Measurements from ENCODE around the gene MEF2C. TPM values are rescaled to one million over a fixed set of nuclear protein-coding genes. Genes with fewer than 3 reads are reported as not detected.

MEF2C gene
- polyA plus RNA-seq, 1 donor = 934 TPM

- no peak for DNase-seq (ENCODE audit: low read depth)
These were observed 5.8 kb upstream of the MEF2C start for GRCh38 chr5:88888848-88889188.

- DNase-seq (ENCODE audit: low read depth) = no peak
These were observed 5.3 kb upstream of the MEF2C start for GRCh38 chr5:88888291-88888690.

DNA sequence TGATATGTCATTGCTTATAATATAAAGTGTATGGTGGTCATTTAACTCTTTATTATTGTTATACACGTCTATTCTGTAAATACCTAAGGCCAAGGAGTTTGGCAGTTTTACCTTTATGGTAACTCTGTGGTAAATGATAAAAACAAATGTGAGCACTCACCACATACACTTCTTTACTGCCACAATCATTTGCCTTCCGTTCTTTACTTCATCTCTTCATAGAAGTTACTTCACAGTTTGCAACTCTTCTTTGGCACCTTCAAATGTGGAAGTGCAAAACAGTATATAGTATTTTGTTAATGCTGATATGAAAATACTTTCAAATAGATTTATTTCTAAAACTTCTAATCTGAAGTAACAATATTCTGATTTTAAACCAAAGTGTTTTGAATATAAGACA lies 4.4 kb upstream of the MEF2C start:
- no peak for DNase-seq (ENCODE audit: low read depth)

DNA sequence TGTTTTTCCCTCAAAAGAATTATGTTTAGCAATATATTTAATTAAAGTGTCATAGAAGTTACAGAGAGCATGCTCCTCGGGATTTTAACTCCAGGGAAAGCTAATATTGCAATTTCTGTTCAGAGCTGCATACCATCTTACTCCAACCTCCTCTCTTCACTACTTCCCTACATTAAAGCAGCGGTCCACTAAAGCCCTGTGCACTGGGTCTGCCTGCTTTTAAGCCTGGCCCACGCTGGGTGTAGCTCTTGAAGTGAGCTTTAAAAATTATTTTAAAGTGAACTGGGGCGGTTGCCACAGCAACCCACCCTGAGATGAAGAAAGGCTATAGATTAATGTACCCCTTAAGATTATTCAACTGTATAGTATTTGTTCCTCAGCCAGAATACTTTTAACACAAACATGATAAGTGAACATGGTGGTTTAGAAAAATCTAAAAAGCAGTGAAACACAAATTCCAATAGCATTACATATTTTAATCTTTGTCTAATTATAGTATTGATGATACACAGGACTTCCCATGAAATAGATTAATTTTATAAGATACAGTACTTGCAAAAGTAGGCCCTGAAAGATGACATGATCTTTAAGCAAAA lies 3.9 kb upstream of the MEF2C start:
- DNase-seq (ENCODE audit: low read depth) = no peak

- no peak for DNase-seq (ENCODE audit: low read depth)
These were observed 3.3 kb upstream of the MEF2C start for GRCh38 chr5:88886252-88886651.

DNA sequence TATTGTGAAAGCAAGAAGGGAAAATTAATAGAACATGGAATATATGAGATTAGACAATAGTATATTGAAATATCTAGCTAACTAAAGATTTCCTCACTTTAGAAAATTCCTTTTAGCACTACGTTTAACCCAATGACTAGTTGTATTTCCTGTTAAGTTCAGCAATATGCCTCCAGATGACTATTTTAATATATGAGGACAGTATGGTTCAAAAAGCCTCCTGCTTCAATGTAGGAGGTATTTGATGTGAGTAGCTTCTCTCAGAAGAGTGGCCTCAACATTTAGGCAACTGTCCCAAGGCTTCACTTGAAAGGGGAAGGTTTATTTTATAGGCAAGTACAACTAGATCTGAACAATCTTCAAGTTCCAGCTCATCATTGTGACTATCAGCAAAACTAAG lies 2.0 kb upstream of the MEF2C start:
- DNase-seq (ENCODE audit: low read depth) = no peak

- no peak for DNase-seq (ENCODE audit: low read depth)
These were observed 1.6 kb upstream of the MEF2C start for GRCh38 chr5:88884608-88884877.

GRCh38 chr5:88883836-88884607 lies 1.0 kb upstream of the MEF2C start:
- DNase-seq (ENCODE audit: low read depth) = no peak

GRCh38 chr5:88882276-88883038 lies 527 bp downstream of the MEF2C start:
- no peak for DNase-seq (ENCODE audit: low read depth)

GRCh38 chr5:88881571-88881971 lies 1.4 kb downstream of the MEF2C start:
- DNase-seq (ENCODE audit: low read depth) = no peak

- DNase-seq (ENCODE audit: low read depth) = no peak
These were observed 2.8 kb downstream of the MEF2C start for GRCh38 chr5:88880201-88880600.

- no peak for DNase-seq (ENCODE audit: low read depth)
These were observed 3.3 kb downstream of the MEF2C start for GRCh38 chr5:88879724-88880123.

DNA sequence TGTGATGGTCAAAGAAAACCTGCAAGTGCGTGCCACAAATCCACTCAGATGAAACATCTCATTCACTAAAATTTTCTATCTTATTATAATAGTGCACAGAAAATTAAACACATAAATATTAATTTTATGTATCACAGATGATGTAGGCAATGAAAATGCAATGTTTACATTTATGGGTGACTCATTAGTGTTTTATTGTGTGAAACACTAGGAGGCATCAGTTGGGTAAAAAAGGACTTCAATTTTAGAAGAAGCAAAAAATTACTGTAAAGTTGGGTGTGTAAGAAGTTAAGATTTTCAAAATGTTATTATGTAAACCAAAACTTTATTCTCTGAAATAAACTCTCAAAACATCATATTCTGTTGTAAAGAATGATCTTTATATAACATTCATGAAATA lies 4.0 kb downstream of the MEF2C start:
- DNase-seq (ENCODE audit: low read depth) = no peak

DNA sequence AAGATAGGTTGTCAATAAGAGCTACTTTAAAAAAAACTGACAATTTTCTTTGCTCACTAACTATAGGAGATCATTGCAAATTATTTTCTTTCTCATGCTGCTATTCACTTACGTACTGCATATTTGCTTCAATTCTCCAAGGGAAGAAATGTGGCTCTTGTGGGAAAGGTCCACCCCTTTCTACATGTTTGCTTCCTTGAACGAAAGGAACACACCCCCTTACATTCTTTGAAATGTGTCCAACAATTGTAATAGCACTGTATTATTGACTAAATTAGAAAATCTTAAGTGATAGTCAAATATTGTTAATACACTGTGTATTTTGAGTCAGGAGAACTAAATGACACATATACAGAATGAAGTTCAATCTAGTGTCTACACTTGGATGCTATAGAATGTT lies 5.2 kb downstream of the MEF2C start:
- DNase-seq (ENCODE audit: low read depth) = no peak

- DNase-seq (ENCODE audit: low read depth) = no peak
These were observed 6.3 kb downstream of the MEF2C start for GRCh38 chr5:88876714-88877113.

DNA sequence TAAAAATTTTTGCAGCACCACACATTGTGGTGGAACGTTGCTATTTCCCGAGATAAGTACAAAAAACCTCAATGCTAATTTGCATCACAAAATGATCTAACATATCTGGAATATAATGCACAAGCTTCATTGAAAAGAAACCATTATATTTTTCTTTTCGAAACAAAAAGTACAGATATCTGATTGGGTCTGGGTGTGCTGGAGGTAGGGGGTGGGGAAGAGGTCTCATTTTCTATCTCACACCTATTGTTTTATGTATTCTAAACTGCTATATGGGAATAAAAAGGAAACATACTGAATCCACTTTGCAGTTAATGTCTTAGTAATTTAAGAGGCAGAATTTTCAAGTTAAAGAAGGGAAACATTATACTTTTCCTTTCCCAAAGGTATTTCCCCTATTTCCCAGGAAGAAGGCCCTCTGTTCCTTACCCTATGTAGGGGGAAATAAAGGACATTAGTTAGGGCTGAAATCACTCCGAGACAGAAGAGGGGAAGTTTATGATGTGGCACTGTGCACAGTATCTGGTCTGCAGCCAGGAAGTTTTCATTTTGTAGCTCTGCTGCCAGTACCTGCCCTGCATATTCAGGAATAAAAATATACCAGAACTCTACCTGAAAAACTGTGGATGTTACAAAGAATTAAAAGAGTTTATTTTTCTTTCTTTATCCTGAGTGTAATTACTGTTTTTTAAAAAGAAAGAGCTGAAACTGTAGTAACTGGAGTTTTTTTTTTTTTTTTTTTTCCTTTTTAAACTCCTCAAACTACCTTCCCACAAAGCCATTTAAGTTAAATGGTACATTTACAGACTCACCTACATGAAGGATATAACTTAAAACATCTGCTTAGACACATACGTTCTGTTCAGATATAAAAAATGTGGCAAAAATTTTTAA lies 7.4 kb downstream of the MEF2C start:
- no peak for DNase-seq (ENCODE audit: low read depth)

DNA sequence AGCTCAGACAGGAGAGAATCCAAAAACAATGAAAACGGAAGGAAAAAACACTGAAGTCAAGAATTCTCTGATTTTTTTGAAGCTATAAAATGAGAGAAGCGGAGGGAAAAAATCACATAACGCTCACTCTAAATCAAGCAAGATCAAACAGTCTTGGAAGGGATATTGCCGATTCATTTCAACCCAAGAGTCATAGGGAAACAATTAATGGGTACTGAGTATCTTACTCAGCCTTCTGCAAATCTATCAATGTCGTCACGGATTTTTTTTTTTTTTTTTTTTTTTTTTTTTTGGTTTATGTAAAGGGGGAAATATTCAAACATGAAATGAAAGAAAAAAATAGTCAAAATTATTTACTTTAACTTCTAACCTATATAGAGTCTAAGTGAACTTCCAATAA lies 9.5 kb downstream of the MEF2C start:
- DNase-seq (ENCODE audit: low read depth) = no peak

DNA sequence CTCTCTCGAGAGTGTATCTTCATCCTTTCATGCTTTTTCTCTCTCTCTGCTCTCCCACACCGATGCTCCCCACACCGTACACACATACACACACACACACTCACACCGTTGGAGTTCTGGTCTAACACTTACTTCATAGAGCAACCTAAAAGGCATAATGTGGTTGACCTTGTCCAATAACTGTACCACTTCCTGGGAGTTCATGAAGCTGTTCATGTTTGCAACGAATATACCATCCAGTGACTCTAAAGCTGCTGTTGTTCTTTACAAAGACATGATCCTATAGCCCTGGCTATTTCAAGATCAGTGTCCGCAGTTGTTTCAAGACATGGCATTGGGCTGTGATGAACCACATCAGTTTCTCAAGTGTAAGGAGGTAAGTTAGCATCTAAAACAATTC lies 10.0 kb downstream of the MEF2C start:
- no peak for DNase-seq (ENCODE audit: low read depth)

DNA sequence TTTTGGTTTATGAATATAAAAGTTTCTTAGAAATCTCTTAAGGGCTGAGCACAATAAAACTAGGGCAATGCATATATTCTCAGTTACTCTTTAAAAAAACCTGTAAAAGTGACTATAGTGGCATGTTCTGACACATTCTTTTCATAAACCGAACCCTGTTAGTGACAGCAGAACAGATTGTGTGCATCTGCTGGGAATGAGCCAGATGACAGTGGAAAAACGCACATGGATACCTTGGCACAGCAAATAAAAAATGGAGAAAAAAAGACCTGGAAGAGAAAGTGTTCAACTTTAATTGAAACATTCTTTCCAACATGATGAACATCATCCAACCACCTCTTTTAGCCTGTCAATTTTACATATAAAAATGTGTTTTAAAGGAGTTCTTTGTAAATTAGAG lies 12.7 kb downstream of the MEF2C start:
- no peak for DNase-seq (ENCODE audit: low read depth)

- no peak for DNase-seq (ENCODE audit: low read depth)
These were observed 14.4 kb downstream of the MEF2C start for GRCh38 chr5:88868468-88869068.

DNA sequence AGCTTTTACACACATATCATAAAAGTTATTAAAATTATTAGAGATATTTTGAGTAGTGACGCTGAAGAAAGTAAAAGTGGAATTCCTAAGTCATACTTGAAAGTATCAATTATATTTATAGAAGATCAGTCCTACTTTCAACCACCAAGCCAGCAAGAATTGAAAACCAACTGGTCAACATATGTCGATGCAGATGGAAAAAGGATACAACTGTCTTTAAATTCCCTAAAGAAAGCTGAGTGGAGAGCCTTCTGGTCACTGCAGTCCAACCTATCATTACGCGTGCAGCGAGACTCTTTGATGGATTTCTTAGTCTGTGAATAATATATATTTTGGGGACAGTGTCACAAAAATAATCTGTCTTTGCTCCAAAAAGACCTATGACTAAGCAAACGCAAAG lies 15.3 kb downstream of the MEF2C start:
- no peak for DNase-seq (ENCODE audit: low read depth)

DNA sequence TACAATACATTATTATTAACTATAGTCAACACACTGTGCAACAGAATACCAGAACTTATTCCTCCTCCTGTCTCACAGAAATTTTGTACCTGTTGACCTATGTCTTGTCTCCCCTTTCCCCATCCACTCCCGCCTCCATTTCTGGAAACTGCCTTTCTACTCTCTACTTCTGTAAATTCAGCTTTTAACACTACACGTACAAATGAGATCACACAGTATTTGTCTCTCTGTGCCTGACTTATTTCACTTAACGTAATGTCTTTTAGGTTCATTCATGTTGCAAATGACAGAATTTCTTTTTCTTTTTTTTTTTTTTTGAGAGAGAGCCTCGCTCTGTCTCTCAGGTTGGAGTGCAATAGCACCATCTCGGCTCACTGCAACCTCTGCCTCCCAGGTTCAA lies 19.5 kb downstream of the MEF2C start:
- no peak for DNase-seq (ENCODE audit: low read depth)

All from forelimb muscle (tissue), 1 donor.